OCI-LY1 (cell line): ENCODE data around the gene POLR3H.
"Not testable (repeated sequence)": the region's sequence is repeated elsewhere in the genome, so short reads cannot be mapped to it uniquely, and the experiment has no call there.

Source experiments
- H2AFZ ChIP-seq: fragments of 200-600 bp; sonication (generic), shearing (Covaris generic); 2 replicates; pipeline ENCODE4 v1.6.0; 2014; ENCODE audit warnings: antibody characterized with exemption, mild to moderate bottlenecking, low read length
- H3F3A ChIP-seq: fragments of 200-600 bp; sonication (generic), shearing (Covaris generic); 2 replicates; pipeline ENCODE4 v1.6.0; 2014; ENCODE audit warnings: mild to moderate bottlenecking, antibody characterized with exemption, low read length, moderate library complexity; ENCODE audit not compliant: insufficient read depth
- H3K27ac ChIP-seq: fragments of 200-600 bp; sonication (generic); 2 replicates; pipeline ENCODE4 v1.5.1; 2014; ENCODE audit warnings: low read length, mixed run types, mild to moderate bottlenecking, low read depth; ENCODE audit not compliant: poor library complexity, severe bottlenecking
- H3K27me3 ChIP-seq: fragments of 200-600 bp; sonication (generic); 2 replicates; pipeline ENCODE4 v1.6.0; 2014; ENCODE audit warnings: antibody characterized with exemption, mild to moderate bottlenecking, low read length, moderate library complexity; ENCODE audit not compliant: insufficient read depth
- H3K36me3 ChIP-seq: fragments of 200-600 bp; sonication (generic); 2 replicates; pipeline ENCODE4 v1.6.1; 2014; ENCODE audit warnings: mild to moderate bottlenecking, antibody characterized with exemption, low read length, moderate library complexity, mixed read lengths; ENCODE audit not compliant: insufficient read depth
- H3K4me1 ChIP-seq: fragments of 200-600 bp; sonication (generic); 2 replicates; pipeline ENCODE4 v1.5.1; 2014; ENCODE audit warnings: mild to moderate bottlenecking, low read length, moderate library complexity; ENCODE audit not compliant: insufficient read depth, severe bottlenecking
- H3K4me2 ChIP-seq: fragments of 200-600 bp; sonication (generic), shearing (Covaris generic); 2 replicates; pipeline ENCODE4 v1.6.1; 2014; ENCODE audit warnings: low read length
- H3K4me3 ChIP-seq: fragments of 200-600 bp; sonication (generic); 2 replicates; pipeline ENCODE4 v1.5.1; 2014; ENCODE audit warnings: low read length, low read depth, mild to moderate bottlenecking, mixed read lengths; ENCODE audit not compliant: poor library complexity, severe bottlenecking
- H3K79me2 ChIP-seq: fragments of 200-600 bp; shearing (Covaris generic); 2 replicates; pipeline ENCODE4 v1.6.1; 2016; ENCODE audit warnings: mixed run types, low read length, mixed read lengths; ENCODE audit not compliant: insufficient read depth
- H3K9ac ChIP-seq: fragments of 200-600 bp; sonication (generic), shearing (Covaris generic); 2 replicates; pipeline ENCODE4 v1.6.1; 2014; ENCODE audit warnings: mild to moderate bottlenecking, low read length, mixed read lengths
- H3K9me2 ChIP-seq: fragments of 200-600 bp; sonication (generic), shearing (Covaris generic); 2 replicates; pipeline ENCODE4 v1.6.1; 2014; ENCODE audit warnings: low read depth, mild to moderate bottlenecking, low read length, mixed read lengths
- H3K9me3 ChIP-seq: fragments of 200-600 bp; shearing (Covaris generic); 2 replicates; pipeline ENCODE4 v1.6.1; 2014; ENCODE audit warnings: low read length, mixed read lengths
- H4K20me1 ChIP-seq: fragments of 200-600 bp; sonication (generic), shearing (Covaris generic); 2 replicates; pipeline ENCODE4 v1.6.0; 2016; ENCODE audit warnings: mild to moderate bottlenecking, low read length; ENCODE audit not compliant: insufficient read depth
- EZH2 ChIP-seq: fragments of 200-600 bp; sonication (generic), shearing (Covaris generic); IDR thresholded peaks from 2 replicates; pipeline ENCODE4 v1.8.0; 2017; ENCODE audit warnings: borderline replicate concordance, mixed run types, mild to moderate bottlenecking, antibody characterized with exemption, low read length, moderate library complexity, mixed read lengths
- TF ChIP-seq, protein P1 (sequence below): fragments of 200-600 bp; sonication (generic), shearing (Covaris generic); IDR thresholded peaks from 2 replicates; pipeline ENCODE4 v1.5.1; 2017; ENCODE audit warnings: mild to moderate bottlenecking, antibody characterized with exemption, low read length, moderate library complexity, mixed read lengths

POLR3H gene

DNA sequence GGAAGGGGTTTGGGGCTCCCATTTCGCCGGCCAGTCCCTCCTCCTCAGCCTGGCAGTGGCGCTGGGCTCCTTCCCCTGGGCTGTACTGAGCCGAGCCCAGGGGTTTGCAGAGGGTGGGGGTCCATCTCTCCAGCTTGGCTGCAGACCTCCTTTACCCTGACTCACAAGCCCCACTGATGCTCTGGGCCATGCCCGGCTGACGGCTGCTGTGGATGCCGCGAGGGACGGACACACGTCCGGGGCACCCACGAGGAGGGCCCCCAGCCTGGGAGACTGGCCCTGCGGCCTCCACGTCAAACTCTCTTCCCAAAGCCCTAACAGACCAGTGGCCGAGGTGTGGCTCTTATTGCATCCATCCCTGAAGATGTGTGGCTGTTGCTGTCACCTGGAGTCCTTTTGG, 31.3 kb upstream of the POLR3H start:
- H3K4me1 ChIP-seq = no peaks in the 10 kb centered on the region
- TF ChIP-seq EZH2 = no peak
- TF ChIP-seq, protein P1, sequence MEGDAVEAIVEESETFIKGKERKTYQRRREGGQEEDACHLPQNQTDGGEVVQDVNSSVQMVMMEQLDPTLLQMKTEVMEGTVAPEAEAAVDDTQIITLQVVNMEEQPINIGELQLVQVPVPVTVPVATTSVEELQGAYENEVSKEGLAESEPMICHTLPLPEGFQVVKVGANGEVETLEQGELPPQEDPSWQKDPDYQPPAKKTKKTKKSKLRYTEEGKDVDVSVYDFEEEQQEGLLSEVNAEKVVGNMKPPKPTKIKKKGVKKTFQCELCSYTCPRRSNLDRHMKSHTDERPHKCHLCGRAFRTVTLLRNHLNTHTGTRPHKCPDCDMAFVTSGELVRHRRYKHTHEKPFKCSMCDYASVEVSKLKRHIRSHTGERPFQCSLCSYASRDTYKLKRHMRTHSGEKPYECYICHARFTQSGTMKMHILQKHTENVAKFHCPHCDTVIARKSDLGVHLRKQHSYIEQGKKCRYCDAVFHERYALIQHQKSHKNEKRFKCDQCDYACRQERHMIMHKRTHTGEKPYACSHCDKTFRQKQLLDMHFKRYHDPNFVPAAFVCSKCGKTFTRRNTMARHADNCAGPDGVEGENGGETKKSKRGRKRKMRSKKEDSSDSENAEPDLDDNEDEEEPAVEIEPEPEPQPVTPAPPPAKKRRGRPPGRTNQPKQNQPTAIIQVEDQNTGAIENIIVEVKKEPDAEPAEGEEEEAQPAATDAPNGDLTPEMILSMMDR = no peak
- no peak overlapping the region for H3K9ac ChIP-seq
- H3K9me3 ChIP-seq = no peaks in the 10 kb centered on the region
- no peak overlapping the region for H3K4me3 ChIP-seq
- no peak overlapping the region for H3K27ac ChIP-seq
- H3K4me2 ChIP-seq = no peak overlapping the region
- H3K27me3 ChIP-seq = no peaks in the 10 kb centered on the region
- H3F3A ChIP-seq = no peaks in the 10 kb centered on the region
- no peak overlapping the region for H2AFZ ChIP-seq
- H3K9me2 ChIP-seq = no peaks in the 10 kb centered on the region
- no peaks in the 10 kb centered on the region for H4K20me1 ChIP-seq
- H3K79me2 ChIP-seq = no peaks in the 10 kb centered on the region
- peaks cover 9% of the 10 kb centered on the region; the same call in 1 of the 2 replicates for H3K36me3 ChIP-seq

DNA sequence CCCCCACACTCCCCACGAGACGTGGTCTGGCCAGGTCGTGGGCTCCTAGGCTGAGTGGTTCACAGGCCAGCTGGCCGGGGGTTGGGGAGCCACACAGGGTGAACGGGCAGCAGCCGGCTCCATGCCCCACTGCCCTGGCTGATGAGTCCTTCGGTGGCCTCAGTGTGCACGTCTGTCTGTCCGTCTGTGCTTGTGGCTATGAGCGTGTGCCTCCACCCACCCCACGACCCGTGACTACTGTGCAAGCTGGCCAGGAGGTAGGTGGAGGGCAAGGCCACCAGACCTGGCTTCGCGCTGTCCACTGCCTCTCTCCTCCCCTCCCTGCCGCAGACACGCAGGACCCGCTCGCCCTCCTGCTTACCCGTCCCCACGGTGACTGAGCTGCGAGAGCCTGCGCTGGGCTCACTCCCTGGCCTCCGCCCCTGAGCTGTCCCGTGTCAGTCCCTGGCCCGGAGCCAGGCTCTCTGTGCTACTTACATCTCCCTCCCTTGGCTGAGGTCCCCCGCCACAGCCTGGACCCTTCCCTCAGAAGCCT, 30.6 kb upstream of the POLR3H start:
- H3K9ac ChIP-seq = no peak overlapping the region
- TF ChIP-seq, protein P1 = no peak
- no peak for TF ChIP-seq EZH2

DNA sequence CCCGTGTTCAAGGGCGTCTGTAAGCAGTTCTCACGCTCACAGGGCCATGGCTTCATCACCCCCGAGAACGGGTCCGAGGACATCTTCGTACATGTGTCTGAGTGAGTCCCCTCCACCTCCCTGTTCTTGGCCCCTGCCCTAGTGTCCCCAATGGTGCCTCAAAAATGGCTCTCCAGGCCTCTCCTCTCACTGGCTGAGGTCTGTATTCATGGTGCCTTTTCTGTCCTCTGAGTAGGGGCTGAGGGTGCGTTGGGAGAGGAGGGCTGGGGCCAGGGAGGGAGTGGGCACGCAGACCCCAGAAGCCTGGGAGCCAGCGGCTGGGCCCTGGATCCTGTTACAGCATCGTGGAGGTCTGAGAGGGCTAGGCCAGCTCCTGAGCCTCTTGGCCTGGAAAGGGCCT, 29.4 kb upstream of the POLR3H start:
- Histone ChIP-seq H3K36me3 (peaks cover 9% of the 10 kb centered on the region; the same call in 1 of the 2 replicates), H3K9me2 (no peaks in the 10 kb centered on the region), H3K4me3 (no peak overlapping the region), H3K4me2 (no peak overlapping the region), H3F3A (no peaks in the 10 kb centered on the region), H4K20me1 (no peaks in the 10 kb centered on the region), H3K27ac (no peak overlapping the region), H3K79me2 (no peaks in the 10 kb centered on the region), H3K27me3 (no peaks in the 10 kb centered on the region), H3K4me1 (no peaks in the 10 kb centered on the region), H3K9me3 (no peaks in the 10 kb centered on the region), H2AFZ (no peak overlapping the region), H3K9ac (no peak overlapping the region)
- TF ChIP-seq EZH2 = no peak
- TF ChIP-seq, protein P1 = no peak

More for the DNA sequence above, 30.6 kb upstream of the POLR3H start:
- Histone ChIP-seq H3K9me3 (no peaks in the 10 kb centered on the region), H3K4me1 (no peaks in the 10 kb centered on the region), H2AFZ (no peak overlapping the region), H3F3A (no peaks in the 10 kb centered on the region), H4K20me1 (no peaks in the 10 kb centered on the region), H3K27me3 (no peaks in the 10 kb centered on the region), H3K9me2 (no peaks in the 10 kb centered on the region), H3K27ac (no peak overlapping the region), H3K4me2 (no peak overlapping the region), H3K4me3 (no peak overlapping the region), H3K36me3 (peaks cover 9% of the 10 kb centered on the region; the same call in 1 of the 2 replicates), H3K79me2 (no peaks in the 10 kb centered on the region)

DNA sequence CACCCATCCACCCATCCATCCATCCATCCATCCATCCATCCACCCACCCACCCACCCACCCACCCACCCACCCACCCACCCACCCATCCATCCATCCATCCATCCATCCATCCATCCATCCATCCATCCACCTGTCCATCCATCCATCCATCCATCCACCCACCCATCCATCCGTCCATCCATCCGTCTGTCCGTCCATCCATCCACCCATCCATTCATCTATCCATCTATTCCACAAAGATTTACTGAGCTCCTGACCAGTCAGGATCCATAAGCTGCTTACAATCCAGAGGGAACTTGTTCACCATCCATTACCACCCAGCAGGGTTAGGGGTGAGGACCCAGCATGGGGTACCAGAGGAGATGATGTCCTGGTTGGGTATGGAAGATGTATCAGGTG, 28.0 kb upstream of the POLR3H start:
- not testable (repeated sequence) for H3K4me1 ChIP-seq, H3K4me3 ChIP-seq, H3K79me2 ChIP-seq, H3K9ac ChIP-seq, H3K9me2 ChIP-seq, H3K36me3 ChIP-seq, H4K20me1 ChIP-seq, H3F3A ChIP-seq, H3K9me3 ChIP-seq, H3K4me2 ChIP-seq, H3K27me3 ChIP-seq, H2AFZ ChIP-seq, H3K27ac ChIP-seq
